HCT116 (cell line): Measurements from ENCODE around the gene THBD. TPM values are rescaled to one million over a fixed set of nuclear protein-coding genes. Genes with fewer than 3 reads are reported as not detected.

Experiments
- ATAC-seq: fragments of 200-7000 bp; cut with Tn5 transposase; 2 replicates; pipeline ENCODE4 v1.9.1; 2020; ENCODE audit warnings: mild to moderate bottlenecking, moderate library complexity
- BruUV-seq: library from RNA; stranded (reverse); fragments of 400-500 nt; replicated peaks from 2 replicates; lab custom pipeline; 2021; lab: Mats Ljungman, UMichigan
- CTCF ChIA-PET: fragments of 300-600 bp; sonication (Branson Sonifier 250); formaldehyde crosslinking; loops from one replicate; lab custom pipeline; 2021; ENCODE audit warnings: antibody characterized with exemption; lab: Charles Lee
- POLR2A ChIA-PET: fragments of 300-600, 350-600 bp; sonication (Branson Sonifier 250); formaldehyde crosslinking; loops from one replicate; lab custom pipeline; 2021; ENCODE audit warnings: antibody characterized with exemption; lab: Charles Lee
- RAD21 ChIA-PET, 2 experiments: fragments of 300-600 bp; sonication (Branson Sonifier 250); formaldehyde crosslinking; loops; one replicate each; lab custom pipeline; 2023; ENCODE audit warnings: low total read pairs in 2 of 2; ENCODE audit not compliant: uncharacterized antibody in 2 of 2, unreplicated experiment in 2 of 2, low non-redundant PET in 1 of 2; lab: Charles Lee
- DNase-seq: peaks from one replicate; pipeline ENCODE4 v3.0.0-alpha.2; 2010; ENCODE audit warnings: low read depth, low spot score
- H2AFZ ChIP-seq: fragments of 200-600 bp; shearing (Covaris generic), sonication (generic); 2 replicates; pipeline ENCODE4 v1.6.1; 2017; ENCODE audit warnings: low read depth, mixed run types, mixed read lengths, antibody characterized with exemption, low read length; ENCODE audit not compliant: poor library complexity, severe bottlenecking
- H3K27ac ChIP-seq: 2 replicates; pipeline ENCODE4 v1.5.1; 2012; ENCODE audit warnings: low read depth, low read length
- H3K27me3 ChIP-seq: fragments of 200-600 bp; sonication (generic); 2 replicates; pipeline ENCODE4 v1.6.1; 2016; ENCODE audit warnings: mixed run types, low read length, mixed read lengths; ENCODE audit not compliant: insufficient read depth
- H3K36me3 ChIP-seq, 2 experiments: fragments of 200-500 bp in 1 of 2; fragments of 200-600 bp in 1 of 2; sonication (Bioruptor generic) in 1 of 2; sonication (generic) in 1 of 2; 2 replicates each; pipeline versions ENCODE4 v1.5.1 to v1.6.1; 2014 to 2016; ENCODE audit warnings: low read length in 2 of 2, inconsistent platforms in 1 of 2, mixed read lengths in 1 of 2, mixed run types in 1 of 2; ENCODE audit not compliant: insufficient read depth in 2 of 2, control insufficient read depth in 1 of 2
- H3K4me1 ChIP-seq, 2 experiments: fragments of 200-600 bp in 1 of 2; sonication (generic) in 1 of 2; 2 replicates each; pipeline versions ENCODE4 v1.5.1 to v1.6.1; 2012 to 2017; ENCODE audit warnings: low read length in 2 of 2, inconsistent platforms in 1 of 2, mild to moderate bottlenecking in 1 of 2, mixed read lengths in 1 of 2, mixed run types in 1 of 2, moderate library complexity in 1 of 2; ENCODE audit not compliant: insufficient read depth in 2 of 2, control insufficient read depth in 1 of 2
- H3K4me2 ChIP-seq: fragments of 200-600 bp; sonication (generic); 2 replicates; pipeline ENCODE4 v1.6.1; 2017; ENCODE audit warnings: mixed run types, low read length, mixed read lengths
- H3K4me3 ChIP-seq, 2 experiments: fragments of 200-600 bp in 1 of 2; sonication (generic) in 1 of 2; replicated peaks in 1 of 2; 2 replicates each; pipeline ENCODE4 v1.5.1; 2011 to 2016; ENCODE audit warnings: low read length in 2 of 2, control low read depth in 1 of 2, low read depth in 1 of 2, mild to moderate bottlenecking in 1 of 2, mixed read lengths in 1 of 2, mixed run types in 1 of 2
- H3K79me2 ChIP-seq: fragments of 200-600 bp; sonication (generic); 2 replicates; pipeline ENCODE4 v1.6.1; 2017; ENCODE audit warnings: mild to moderate bottlenecking, mixed run types, low read length, moderate library complexity, mixed read lengths; ENCODE audit not compliant: insufficient read depth
- H3K9ac ChIP-seq: fragments of 200-600 bp; sonication (generic); 2 replicates; pipeline ENCODE4 v1.6.1; 2016; ENCODE audit warnings: low read length, mixed read lengths
- H3K9me2 ChIP-seq: fragments of 200-600 bp; sonication (generic), shearing (Covaris generic); 2 replicates; pipeline ENCODE4 v1.6.1; 2017; ENCODE audit warnings: mixed run types, mild to moderate bottlenecking, moderate library complexity; ENCODE audit not compliant: insufficient read depth
- H3K9me3 ChIP-seq, 2 experiments: fragments of 200-500 bp in 1 of 2; fragments of 200-600 bp in 1 of 2; sonication (Bioruptor generic) in 1 of 2; sonication (generic) in 1 of 2; 2 replicates each; pipeline ENCODE4 v1.6.1; 2014 to 2017; ENCODE audit warnings: low read length in 2 of 2, mixed read lengths in 2 of 2, inconsistent platforms in 1 of 2, low read depth in 1 of 2, mild to moderate bottlenecking in 1 of 2, mixed run types in 1 of 2, moderate library complexity in 1 of 2; ENCODE audit not compliant: control insufficient read depth in 1 of 2, insufficient read depth in 1 of 2
- H4K20me1 ChIP-seq: fragments of 200-600 bp; sonication (generic), shearing (Covaris generic); 2 replicates; pipeline ENCODE4 v1.6.1; 2017; ENCODE audit warnings: mixed run types, mild to moderate bottlenecking, moderate library complexity; ENCODE audit not compliant: insufficient read depth
- CBX3 ChIP-seq: IDR thresholded peaks from 2 replicates; pipeline ENCODE4 v1.6.1; 2012; ENCODE audit warnings: low read depth
- CEBPB ChIP-seq: IDR thresholded peaks from 2 replicates; pipeline ENCODE4 v1.6.1; 2012; ENCODE audit warnings: low read depth
- ELF1 ChIP-seq: IDR thresholded peaks from 2 replicates; pipeline ENCODE4 v1.6.1; 2012; ENCODE audit warnings: low read depth, borderline replicate concordance
- EZH2phosphoT487 ChIP-seq: fragments of 200-600 bp; IDR thresholded peaks from 2 replicates; pipeline ENCODE4 v1.6.1; 2018; ENCODE audit warnings: antibody characterized with exemption, borderline replicate concordance
- FOSL1 ChIP-seq: IDR thresholded peaks from 2 replicates; pipeline ENCODE4 v1.6.1; 2012; ENCODE audit warnings: low read depth
- JUND ChIP-seq: IDR thresholded peaks from 2 replicates; pipeline ENCODE4 v1.6.1; 2012
- POLR2A ChIP-seq: IDR thresholded peaks from 2 replicates; pipeline ENCODE4 v1.7.0; 2011; ENCODE audit warnings: borderline replicate concordance; ENCODE audit not compliant: insufficient read depth, insufficient read length; ENCODE audit errors: extremely low read depth
- POLR2AphosphoS5 ChIP-seq: IDR thresholded peaks from 2 replicates; pipeline ENCODE4 v1.6.1; 2011; ENCODE audit warnings: mild to moderate bottlenecking, low read depth, low read length, moderate library complexity
- RAD21 ChIP-seq: IDR thresholded peaks from 2 replicates; pipeline ENCODE4 v1.6.1; 2012; ENCODE audit warnings: low read depth, mild to moderate bottlenecking
- SIN3A ChIP-seq: IDR thresholded peaks from 2 replicates; pipeline ENCODE4 v1.6.1; 2012; ENCODE audit warnings: low read depth
- SRF ChIP-seq: IDR thresholded peaks from 2 replicates; pipeline ENCODE4 v1.6.1; 2012; ENCODE audit warnings: low read depth
- TCF7L2 ChIP-seq: IDR thresholded peaks from 2 replicates; pipeline ENCODE4 v1.7.0; 2011; ENCODE audit warnings: borderline replicate concordance, inconsistent platforms; ENCODE audit not compliant: insufficient read depth, insufficient read length; ENCODE audit errors: extremely low read depth
- YY1 ChIP-seq: IDR thresholded peaks from 2 replicates; pipeline ENCODE4 v1.6.1; 2011; ENCODE audit warnings: low read length, low read depth, moderate library complexity, mild to moderate bottlenecking; ENCODE audit not compliant: insufficient replicate concordance; ENCODE audit errors: extremely low read depth
- ZFX ChIP-seq: fragments of 450-650 bp; IDR thresholded peaks from 2 replicates; pipeline ENCODE4 v1.6.1; 2017
- intact Hi-C: fragments of 100-400 bp; cut with micrococcal nuclease; formaldehyde crosslinking; loops from 2 replicates; pipeline ENCODE4 v1.10.0; 2022
- total RNA-seq: library from RNA; stranded (reverse); gene quantifications from one replicate; pipeline ENCODE4 v1.2.1, GENCODE V29; 2021; ENCODE audit not compliant: unreplicated experiment
- TF ChIP-seq, protein P1 (sequence below), 3 experiments: fragments of 200-600 bp in 1 of 3; sonication (generic) in 1 of 3; IDR thresholded peaks in 2 of 3; conservative IDR thresholded peaks in 1 of 3; 2 replicates each; pipeline ENCODE4 v1.5.1; 2012 to 2017; ENCODE audit warnings: low read depth in 2 of 3, low read length in 2 of 3, antibody characterized with exemption in 1 of 3, borderline replicate concordance in 1 of 3, control low read depth in 1 of 3, mild to moderate bottlenecking in 1 of 3, mixed read lengths in 1 of 3, mixed run types in 1 of 3, moderate library complexity in 1 of 3; ENCODE audit not compliant: insufficient read depth in 1 of 3
- TF ChIP-seq, protein P2 (sequence below): IDR thresholded peaks from 2 replicates; pipeline ENCODE4 v1.6.1; 2012

The THBD gene
- total RNA-seq, 1 experiment from 2014 or later: 0.39 TPM

DNA sequence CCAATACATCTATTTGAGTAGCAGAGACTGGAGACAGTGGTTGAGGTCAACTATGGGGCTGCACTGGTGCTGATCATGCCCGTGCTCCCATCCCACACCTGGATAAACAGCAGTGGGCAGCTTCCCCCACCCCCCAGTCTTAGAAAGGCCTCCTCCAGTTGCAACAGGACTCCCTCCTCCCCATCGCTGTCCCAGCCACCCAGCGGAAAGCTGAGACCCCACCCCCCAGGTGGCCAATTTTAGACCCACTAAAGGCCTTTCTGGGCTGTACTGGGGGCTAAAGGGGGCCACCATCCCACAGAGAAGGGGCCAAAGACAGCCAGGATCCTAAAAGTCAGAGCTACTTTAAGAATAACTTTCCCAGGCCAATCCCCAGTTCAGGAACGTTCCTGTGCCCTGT, 15.6 kb downstream of the THBD start:
- POLR2A ChIA-PET: no interaction called here
- BruUV-seq: no TSS peak
- no peaks in the 10 kb centered on the region for H3K4me1 ChIP-seq
- TF ChIP-seq POLR2AphosphoS5 (no peak), JUND (no peak), YY1 (no peak), SRF (no peak), SIN3A (no peak), POLR2A (no peak), FOSL1 (no peak), CBX3 (no peak), EZH2phosphoT487 (no peak), ELF1 (no peak), CEBPB (no peak), TCF7L2 (no peak), RAD21 (no peak), ZFX (no peak)
- TF ChIP-seq, protein P1, sequence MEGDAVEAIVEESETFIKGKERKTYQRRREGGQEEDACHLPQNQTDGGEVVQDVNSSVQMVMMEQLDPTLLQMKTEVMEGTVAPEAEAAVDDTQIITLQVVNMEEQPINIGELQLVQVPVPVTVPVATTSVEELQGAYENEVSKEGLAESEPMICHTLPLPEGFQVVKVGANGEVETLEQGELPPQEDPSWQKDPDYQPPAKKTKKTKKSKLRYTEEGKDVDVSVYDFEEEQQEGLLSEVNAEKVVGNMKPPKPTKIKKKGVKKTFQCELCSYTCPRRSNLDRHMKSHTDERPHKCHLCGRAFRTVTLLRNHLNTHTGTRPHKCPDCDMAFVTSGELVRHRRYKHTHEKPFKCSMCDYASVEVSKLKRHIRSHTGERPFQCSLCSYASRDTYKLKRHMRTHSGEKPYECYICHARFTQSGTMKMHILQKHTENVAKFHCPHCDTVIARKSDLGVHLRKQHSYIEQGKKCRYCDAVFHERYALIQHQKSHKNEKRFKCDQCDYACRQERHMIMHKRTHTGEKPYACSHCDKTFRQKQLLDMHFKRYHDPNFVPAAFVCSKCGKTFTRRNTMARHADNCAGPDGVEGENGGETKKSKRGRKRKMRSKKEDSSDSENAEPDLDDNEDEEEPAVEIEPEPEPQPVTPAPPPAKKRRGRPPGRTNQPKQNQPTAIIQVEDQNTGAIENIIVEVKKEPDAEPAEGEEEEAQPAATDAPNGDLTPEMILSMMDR (IDR thresholded peaks at IDR 0.05 in 2 of 3, conservative IDR thresholded peaks at IDR 0.05 in 1 of 3; ENCODE audit: borderline replicate concordance in 1 of 3, insufficient read depth in 1 of 3, low read depth in 2 of 3, low read length in 2 of 3): no peak
- TF ChIP-seq, protein P2, sequence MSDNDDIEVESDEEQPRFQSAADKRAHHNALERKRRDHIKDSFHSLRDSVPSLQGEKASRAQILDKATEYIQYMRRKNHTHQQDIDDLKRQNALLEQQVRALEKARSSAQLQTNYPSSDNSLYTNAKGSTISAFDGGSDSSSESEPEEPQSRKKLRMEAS: no peak
- no peaks in the 10 kb centered on the region for H3K36me3 ChIP-seq
- H3K4me2 ChIP-seq: no peak overlapping the region
- no peaks in the 10 kb centered on the region for H3K79me2 ChIP-seq
- H3K9me3 ChIP-seq: no peaks in the 10 kb centered on the region
- ATAC-seq (no peak), DNase-seq (no peak)
- no peak overlapping the region for H3K9ac ChIP-seq
- H2AFZ ChIP-seq: no peak overlapping the region
- H3K27me3 ChIP-seq: peaks cover 24% of the 10 kb centered on the region; the same call in 1 of the 2 replicates
- H3K4me3 ChIP-seq: no peak overlapping the region
- RAD21 ChIA-PET: no interaction called here
- H4K20me1 ChIP-seq: no peaks in the 10 kb centered on the region
- no peak overlapping the region for H3K27ac ChIP-seq
- intact Hi-C loops: no loop called here
- CTCF ChIA-PET: no interaction called here
- H3K9me2 ChIP-seq: no peaks in the 10 kb centered on the region
